ENCODE results near the gene PLEKHA6. TPM values are rescaled to one million over a fixed set of nuclear protein-coding genes. Genes with fewer than 3 reads are reported as not detected.

The PLEKHA6 gene
- total RNA-seq, 1 experiment from 2014 or later = 5.5 TPM

DNA sequence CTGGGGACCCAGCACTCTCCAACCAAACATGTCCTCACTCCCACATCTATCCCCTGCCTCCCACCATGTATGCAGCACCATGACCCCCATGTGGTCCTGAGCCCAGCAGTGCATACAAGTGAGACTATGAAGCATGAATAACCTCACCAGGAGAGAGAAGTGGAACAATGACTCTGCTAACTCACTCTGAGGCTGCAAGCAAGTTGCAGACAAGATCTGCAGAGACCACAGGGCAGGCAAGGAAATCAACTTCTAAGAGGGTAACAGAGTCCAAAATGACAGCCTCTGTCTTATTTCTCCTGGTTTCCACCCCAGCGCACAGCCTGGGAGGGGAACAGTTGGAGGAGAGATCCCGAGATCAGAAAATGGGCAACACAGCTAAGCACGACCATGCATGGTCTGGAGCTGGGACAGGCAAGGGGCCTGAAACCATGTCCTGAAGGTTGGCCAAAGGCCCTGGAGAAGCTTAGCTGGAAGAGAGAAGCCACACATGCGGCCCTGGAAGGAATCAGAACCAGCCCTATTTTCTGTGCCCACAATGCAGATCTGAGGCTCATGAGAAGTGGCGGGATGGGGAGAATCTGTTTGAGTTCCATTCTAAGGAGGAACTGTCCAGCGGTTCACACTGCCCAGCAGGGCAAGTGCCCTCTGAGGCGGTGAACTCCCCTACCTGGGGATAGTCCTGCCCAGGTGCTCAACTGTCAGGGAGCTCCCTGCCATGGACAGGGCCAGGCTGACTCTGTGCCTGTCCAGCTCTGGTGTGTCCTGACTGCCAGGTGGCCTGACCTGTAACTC, 181.0 kb downstream of the PLEKHA6 start:
- in situ Hi-C loops (cut with HindIII; ENCODE audit: low pct_unique_long_range_greater_than_20kb, low sequenced_read_pairs) (no loop called here), intact Hi-C loops (cut with micrococcal nuclease; ENCODE audit: unreplicated experiment) (no loop called here)
- peaks cover 9% of the 10 kb centered on the region; the same call in 1 of the 2 replicates for H3K27me3 ChIP-seq (ENCODE audit: control insufficient read depth, insufficient read depth, low read length)
- ChIA-PET CTCF (no interaction called here), POLR2A (no interaction called here)
- BruUV-seq (replicated peaks) = no TSS peak
- no peaks in the 10 kb centered on the region for H3K9me3 ChIP-seq (ENCODE audit: control insufficient read depth, insufficient read depth, low read depth, low read length)
- H3K4me3 ChIP-seq (ENCODE audit: low read depth in 2 of 2, low read length in 2 of 2) = no peak overlapping the region
- no peak for DNase-seq (ENCODE audit: low read depth, low spot score)
- TF ChIP-seq POLR2AphosphoS5 (IDR thresholded peaks at IDR 0.05; ENCODE audit: low read depth, low read length) (no peak), CTCF (IDR thresholded peaks at IDR 0.05) (no peak), TCF7L2 (IDR thresholded peaks at IDR 0.05; ENCODE audit: low read depth, low read length) (no peak), SIN3A (IDR thresholded peaks at IDR 0.05; ENCODE audit: borderline replicate concordance, insufficient read depth, low read depth, low read length) (no peak)
- TF ChIP-seq, protein P1, sequence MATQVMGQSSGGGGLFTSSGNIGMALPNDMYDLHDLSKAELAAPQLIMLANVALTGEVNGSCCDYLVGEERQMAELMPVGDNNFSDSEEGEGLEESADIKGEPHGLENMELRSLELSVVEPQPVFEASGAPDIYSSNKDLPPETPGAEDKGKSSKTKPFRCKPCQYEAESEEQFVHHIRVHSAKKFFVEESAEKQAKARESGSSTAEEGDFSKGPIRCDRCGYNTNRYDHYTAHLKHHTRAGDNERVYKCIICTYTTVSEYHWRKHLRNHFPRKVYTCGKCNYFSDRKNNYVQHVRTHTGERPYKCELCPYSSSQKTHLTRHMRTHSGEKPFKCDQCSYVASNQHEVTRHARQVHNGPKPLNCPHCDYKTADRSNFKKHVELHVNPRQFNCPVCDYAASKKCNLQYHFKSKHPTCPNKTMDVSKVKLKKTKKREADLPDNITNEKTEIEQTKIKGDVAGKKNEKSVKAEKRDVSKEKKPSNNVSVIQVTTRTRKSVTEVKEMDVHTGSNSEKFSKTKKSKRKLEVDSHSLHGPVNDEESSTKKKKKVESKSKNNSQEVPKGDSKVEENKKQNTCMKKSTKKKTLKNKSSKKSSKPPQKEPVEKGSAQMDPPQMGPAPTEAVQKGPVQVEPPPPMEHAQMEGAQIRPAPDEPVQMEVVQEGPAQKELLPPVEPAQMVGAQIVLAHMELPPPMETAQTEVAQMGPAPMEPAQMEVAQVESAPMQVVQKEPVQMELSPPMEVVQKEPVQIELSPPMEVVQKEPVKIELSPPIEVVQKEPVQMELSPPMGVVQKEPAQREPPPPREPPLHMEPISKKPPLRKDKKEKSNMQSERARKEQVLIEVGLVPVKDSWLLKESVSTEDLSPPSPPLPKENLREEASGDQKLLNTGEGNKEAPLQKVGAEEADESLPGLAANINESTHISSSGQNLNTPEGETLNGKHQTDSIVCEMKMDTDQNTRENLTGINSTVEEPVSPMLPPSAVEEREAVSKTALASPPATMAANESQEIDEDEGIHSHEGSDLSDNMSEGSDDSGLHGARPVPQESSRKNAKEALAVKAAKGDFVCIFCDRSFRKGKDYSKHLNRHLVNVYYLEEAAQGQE (IDR thresholded peaks at IDR 0.05; ENCODE audit: insufficient read depth in 1 of 2, low read depth in 2 of 2, low read length in 1 of 2) = 0 out of 4 replicates have a peak, but pooled peaks of 1 of the 2 experiments have one; percentile 21
- no peaks in the 10 kb centered on the region for H3K36me3 ChIP-seq (ENCODE audit: control insufficient read depth, insufficient read depth, low read length)
- no peaks in the 10 kb centered on the region for H3K4me1 ChIP-seq (ENCODE audit: control insufficient read depth, insufficient read depth, low read length)
- no peak overlapping the region for H3K27ac ChIP-seq (ENCODE audit: low read length)
- no peak for ATAC-seq

- in situ Hi-C loops (cut with HindIII; ENCODE audit: low pct_unique_long_range_greater_than_20kb, low sequenced_read_pairs) = no loop called here
Observed at GRCh38 chr1:204177133-204177532, 182.6 kb downstream of the PLEKHA6 start.

More at GRCh38 chr1:204177133-204177532, 182.6 kb downstream of the PLEKHA6 start:
- Histone ChIP-seq H3K27me3 (ENCODE audit: control insufficient read depth, insufficient read depth, low read length) (peaks cover 9% of the 10 kb centered on the region; the same call in 1 of the 2 replicates), H3K4me3 (ENCODE audit: low read depth in 2 of 2, low read length in 2 of 2) (no peak overlapping the region), H3K36me3 (ENCODE audit: control insufficient read depth, insufficient read depth, low read length) (no peaks in the 10 kb centered on the region), H3K4me1 (ENCODE audit: control insufficient read depth, insufficient read depth, low read length) (no peaks in the 10 kb centered on the region), H3K27ac (ENCODE audit: low read length) (no peak overlapping the region), H3K9me3 (ENCODE audit: control insufficient read depth, insufficient read depth, low read depth, low read length) (no peaks in the 10 kb centered on the region)
- ATAC-seq = no peak
- intact Hi-C loops (cut with micrococcal nuclease; ENCODE audit: unreplicated experiment) = no loop called here
- ChIA-PET POLR2A (no interaction called here), CTCF (interaction anchor here (0.7 kb wide), 1 partner anchor 21 kb away, joined by 3 read pairs; no protein-coding TSS in a partner anchor)
- TF ChIP-seq, protein P1 (IDR thresholded peaks at IDR 0.05; ENCODE audit: insufficient read depth in 1 of 2, low read depth in 2 of 2, low read length in 1 of 2) = no peak
- BruUV-seq (replicated peaks) = no TSS peak
- no peak for DNase-seq (ENCODE audit: low read depth, low spot score)

Measured in Panc1 (cell line).